GM19240 (cell line): ENCODE data around the gene CLRN1.

ENCODE experiments used
- DNase-seq: peaks from one replicate; pipeline ENCODE4 v3.0.0; 2011; ENCODE audit warnings: low spot score; ENCODE audit not compliant: insufficient read length

The CLRN1 gene

DNA sequence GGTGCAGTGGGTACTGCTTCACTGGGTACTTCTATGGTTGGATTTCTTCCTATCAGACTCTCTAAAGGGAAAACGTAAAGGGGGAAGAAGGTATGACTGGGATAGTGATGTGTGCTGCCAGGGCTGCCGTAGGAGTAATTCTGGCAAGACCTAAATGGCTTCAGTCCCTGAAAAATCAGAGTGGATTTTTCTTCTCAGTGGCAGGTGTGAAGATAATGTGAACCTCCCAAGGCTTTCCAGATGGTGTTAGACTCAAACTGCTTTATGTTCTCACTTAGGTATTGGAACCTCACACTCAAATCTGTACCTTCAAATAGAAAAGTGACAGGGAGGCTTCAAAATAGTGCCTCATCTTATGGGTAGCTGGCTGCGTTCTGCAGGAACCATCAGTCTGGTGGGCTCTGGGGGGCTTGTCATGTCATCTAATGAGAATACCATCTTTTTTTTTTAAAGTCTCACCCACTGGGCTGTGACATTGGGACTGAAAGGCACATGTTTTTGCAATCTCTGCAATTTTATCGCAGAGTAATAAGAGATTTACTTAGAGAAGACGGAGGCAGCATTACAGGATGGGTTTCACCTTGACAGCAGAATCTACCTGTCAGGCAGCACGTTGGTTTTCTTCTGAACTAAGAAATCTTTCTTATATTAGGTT is 95.8 kb downstream of the CLRN1 start:
- no peak for DNase-seq
